ENCODE measurements around the gene BAG5. TPM values are rescaled to one million over a fixed set of nuclear protein-coding genes. Genes with fewer than 3 reads are reported as not detected.
A peak's percentile ranks its signal among the peaks of the same experiment; 100 is the strongest.

BAG5 gene
- total and polyA plus RNA-seq, 7 donors = 13.2 to 27.1 (median 18.6) TPM

GRCh38 chr14:103519837-103520212 lies 42.6 kb downstream of the BAG5 start:
- no peaks in the 10 kb centered on the region for H3K27me3 ChIP-seq
- H3K9me3 ChIP-seq = no peaks in the 10 kb centered on the region
- H3K4me1 ChIP-seq = peaks cover 0 to 56% (median 51%) of the 10 kb centered on the region in 4 donors
- intact Hi-C loops (cut with DNase I) = no loop called here
- peak overlapping the region; percentile 86 to 98 (median 93) for H3K27ac ChIP-seq
- peak; percentile 76 for DNase-seq
- H3K36me3 ChIP-seq = peaks cover 5 to 12% (median 11%) of the 10 kb centered on the region in 4 donors
- 62 to 78% methylated on average over 22 of the region's 22 CpGs for WGBS, 2 donors
- H3K4me3 ChIP-seq = peak overlapping the region; percentile 64 to 85 (median 78)
- TF ChIP-seq, protein P1, sequence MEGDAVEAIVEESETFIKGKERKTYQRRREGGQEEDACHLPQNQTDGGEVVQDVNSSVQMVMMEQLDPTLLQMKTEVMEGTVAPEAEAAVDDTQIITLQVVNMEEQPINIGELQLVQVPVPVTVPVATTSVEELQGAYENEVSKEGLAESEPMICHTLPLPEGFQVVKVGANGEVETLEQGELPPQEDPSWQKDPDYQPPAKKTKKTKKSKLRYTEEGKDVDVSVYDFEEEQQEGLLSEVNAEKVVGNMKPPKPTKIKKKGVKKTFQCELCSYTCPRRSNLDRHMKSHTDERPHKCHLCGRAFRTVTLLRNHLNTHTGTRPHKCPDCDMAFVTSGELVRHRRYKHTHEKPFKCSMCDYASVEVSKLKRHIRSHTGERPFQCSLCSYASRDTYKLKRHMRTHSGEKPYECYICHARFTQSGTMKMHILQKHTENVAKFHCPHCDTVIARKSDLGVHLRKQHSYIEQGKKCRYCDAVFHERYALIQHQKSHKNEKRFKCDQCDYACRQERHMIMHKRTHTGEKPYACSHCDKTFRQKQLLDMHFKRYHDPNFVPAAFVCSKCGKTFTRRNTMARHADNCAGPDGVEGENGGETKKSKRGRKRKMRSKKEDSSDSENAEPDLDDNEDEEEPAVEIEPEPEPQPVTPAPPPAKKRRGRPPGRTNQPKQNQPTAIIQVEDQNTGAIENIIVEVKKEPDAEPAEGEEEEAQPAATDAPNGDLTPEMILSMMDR (IDR thresholded peaks at IDR 0.05) = no peak
- no peak for TF ChIP-seq POLR2A (IDR thresholded peaks at IDR 0.05)
- TF ChIP-seq POLR2AphosphoS5 (IDR thresholded peaks at IDR 0.05) = peak in 1 of 4 donors; percentile 32
- no peak for TF ChIP-seq EP300 (IDR thresholded peaks at IDR 0.05)

- peak; percentile 76 for DNase-seq
- Histone ChIP-seq H3K27ac (peak overlapping the region; percentile 86 to 98 (median 93)), H3K27me3 (no peaks in the 10 kb centered on the region), H3K4me3 (no peak overlapping the region), H3K36me3 (peaks cover 5 to 12% (median 11%) of the 10 kb centered on the region in 4 donors), H3K4me1 (peaks cover 0 to 50% (median 45%) of the 10 kb centered on the region in 4 donors), H3K9me3 (no peaks in the 10 kb centered on the region)
- 47 to 51% methylated on average over 13 of the region's 13 CpGs for WGBS, 2 donors
- no peak for TF ChIP-seq EP300 (IDR thresholded peaks at IDR 0.05)
- TF ChIP-seq POLR2AphosphoS5 (IDR thresholded peaks at IDR 0.05) = peak in 3 of 4 donors; percentile 6 to 73 (median 15)
- TF ChIP-seq, protein P1 (IDR thresholded peaks at IDR 0.05) = no peak
- intact Hi-C loops (cut with DNase I) = no loop called here
These were observed 43.2 kb downstream of the BAG5 start for GRCh38 chr14:103519043-103519836.

DNA sequence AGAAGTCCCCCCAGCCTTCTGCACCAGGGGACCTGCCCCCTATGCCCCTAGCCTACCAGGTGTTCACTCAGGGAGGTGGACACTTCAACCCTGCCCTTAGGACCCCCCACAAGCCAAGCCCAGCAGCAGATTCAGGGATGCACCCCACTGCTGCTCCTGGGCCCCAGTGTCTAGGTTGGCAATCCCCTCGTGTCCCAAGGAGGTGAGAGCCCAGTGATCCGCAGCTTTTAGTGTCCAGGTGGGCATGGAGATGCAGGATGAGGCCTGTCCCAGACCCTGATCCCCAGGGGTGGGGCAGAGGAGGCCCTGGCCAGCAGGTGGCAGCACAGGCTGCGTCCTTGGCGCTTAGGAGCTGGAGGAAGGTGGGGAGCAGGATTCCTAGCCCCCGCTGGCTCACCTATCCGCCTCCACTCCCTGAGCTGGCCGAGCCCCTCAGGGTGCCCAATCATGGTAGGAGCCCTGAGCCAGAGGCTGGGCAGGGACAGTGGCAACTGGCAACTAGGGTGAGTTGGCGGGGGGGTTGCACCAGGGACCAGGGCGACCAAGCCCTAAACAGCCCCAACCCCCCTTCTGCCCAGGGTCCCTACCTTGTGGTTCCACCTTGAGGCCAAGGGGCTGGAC lies 43.9 kb downstream of the BAG5 start:
- Histone ChIP-seq H3K36me3 (peaks cover 5 to 12% (median 11%) of the 10 kb centered on the region in 4 donors), H3K9me3 (no peaks in the 10 kb centered on the region), H3K27ac (peak overlapping the region; percentile 86 to 98 (median 93)), H3K27me3 (no peaks in the 10 kb centered on the region), H3K4me3 (no peak overlapping the region), H3K4me1 (peaks cover 0 to 53% (median 45%) of the 10 kb centered on the region in 4 donors)
- 27 to 54% methylated on average over 9 of the region's 9 CpGs for WGBS, 2 donors
- TF ChIP-seq, protein P1 (IDR thresholded peaks at IDR 0.05) = peak; percentile 90 to 98 (median 96)
- TF ChIP-seq EP300 (IDR thresholded peaks at IDR 0.05) (no peak), POLR2AphosphoS5 (IDR thresholded peaks at IDR 0.05) (peak in 3 of 4 donors; percentile 10 to 72 (median 63))
- intact Hi-C loops (cut with DNase I) = loop anchor here (1.0 kb wide), 1 partner anchor 28 kb away; no protein-coding TSS in a partner anchor
- peak; percentile 92 for DNase-seq

- H3K27me3 ChIP-seq = no peaks in the 10 kb centered on the region
- intact Hi-C loops (cut with DNase I) = loop anchor here (1.0 kb wide), 1 partner anchor 28 kb away; no protein-coding TSS in a partner anchor
- no peak for TF ChIP-seq POLR2A (IDR thresholded peaks at IDR 0.05)
- TF ChIP-seq EP300 (IDR thresholded peaks at IDR 0.05) = no peak
- TF ChIP-seq POLR2AphosphoS5 (IDR thresholded peaks at IDR 0.05) = no peak
- TF ChIP-seq, protein P1 (IDR thresholded peaks at IDR 0.05) = no peak
- H3K27ac ChIP-seq = peak overlapping the region; percentile 86 to 98 (median 93)
- H3K36me3 ChIP-seq = peaks cover 5 to 12% (median 11%) of the 10 kb centered on the region in 4 donors
- H3K4me1 ChIP-seq = peaks cover 0 to 53% (median 45%) of the 10 kb centered on the region in 4 donors
- no peaks in the 10 kb centered on the region for H3K9me3 ChIP-seq
- no peak overlapping the region for H3K4me3 ChIP-seq
- peak; percentile 81 for DNase-seq
- WGBS, 2 donors = 45 to 59% methylated on average over 20 of the region's 20 CpGs
These were observed 44.6 kb downstream of the BAG5 start for GRCh38 chr14:103517721-103518421.

All from sigmoid colon (tissue), 7 donors.